SH-SY5Y (cell line): ENCODE measurements around the gene FAM89B.

Experiments
- GATA2 ChIP-seq: IDR thresholded peaks from 2 replicates; pipeline ENCODE4 v1.6.1; 2011; ENCODE audit warnings: mild to moderate bottlenecking, low read depth, low read length
- GATA3 ChIP-seq: IDR thresholded peaks from 2 replicates; pipeline ENCODE4 v1.6.1; 2011; ENCODE audit warnings: low read depth, mild to moderate bottlenecking, low read length, moderate library complexity

FAM89B gene

GRCh38 chr11:65574109-65574810, 1.9 kb downstream of the FAM89B start:
- no peak for TF ChIP-seq GATA2
- no peak for TF ChIP-seq GATA3

GRCh38 chr11:65574811-65575567, 2.7 kb downstream of the FAM89B start:
- TF ChIP-seq GATA2 (no peak), GATA3 (no peak)

- TF ChIP-seq GATA3 (no peak), GATA2 (no peak)
These were observed 3.4 kb downstream of the FAM89B start, which contains the start of gene EHBP1L1 for GRCh38 chr11:65575568-65576231. Gene EHBP1L1, plus strand, starts transcription at chr11:65576053. Its CDS starts 250 bp downstream, at chr11:65576303.

DNA sequence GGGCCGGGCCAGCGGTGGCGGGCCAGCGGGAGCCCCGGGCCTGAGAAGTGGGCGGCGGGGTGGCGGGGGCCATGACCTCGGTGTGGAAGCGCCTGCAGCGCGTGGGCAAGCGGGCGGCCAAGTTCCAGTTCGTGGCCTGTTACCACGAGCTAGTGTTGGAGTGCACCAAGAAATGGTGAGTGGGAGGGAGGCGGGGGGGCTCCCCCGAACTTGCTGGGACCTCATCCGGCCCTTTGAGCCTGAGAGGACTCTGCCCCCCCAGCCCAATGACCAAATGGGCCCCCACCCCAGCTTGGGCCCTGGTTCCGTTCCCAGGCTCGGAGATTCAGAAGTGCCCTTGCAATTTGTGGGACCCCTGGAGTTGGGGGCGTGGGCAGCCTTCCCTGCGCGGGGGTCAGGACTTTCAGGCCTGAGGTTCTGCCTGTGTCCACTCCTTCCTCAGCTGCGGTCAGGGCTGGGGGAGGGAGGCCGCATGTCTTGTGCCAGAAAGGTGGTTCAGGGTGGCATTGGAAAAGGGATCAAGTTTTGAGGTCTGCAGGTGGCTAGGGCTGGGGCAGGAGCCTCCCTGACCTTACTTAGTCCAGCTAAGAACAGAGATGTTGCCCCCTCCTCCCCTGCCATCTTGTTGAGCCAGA, 4.0 kb downstream of the FAM89B start:
- TF ChIP-seq GATA2: no peak
- no peak for TF ChIP-seq GATA3

- TF ChIP-seq GATA2 (no peak), GATA3 (no peak)
These were observed 4.8 kb downstream of the FAM89B start for GRCh38 chr11:65576867-65577755.

GRCh38 chr11:65577756-65578109, 5.4 kb downstream of the FAM89B start:
- TF ChIP-seq GATA2 (no peak), GATA3 (no peak)

DNA sequence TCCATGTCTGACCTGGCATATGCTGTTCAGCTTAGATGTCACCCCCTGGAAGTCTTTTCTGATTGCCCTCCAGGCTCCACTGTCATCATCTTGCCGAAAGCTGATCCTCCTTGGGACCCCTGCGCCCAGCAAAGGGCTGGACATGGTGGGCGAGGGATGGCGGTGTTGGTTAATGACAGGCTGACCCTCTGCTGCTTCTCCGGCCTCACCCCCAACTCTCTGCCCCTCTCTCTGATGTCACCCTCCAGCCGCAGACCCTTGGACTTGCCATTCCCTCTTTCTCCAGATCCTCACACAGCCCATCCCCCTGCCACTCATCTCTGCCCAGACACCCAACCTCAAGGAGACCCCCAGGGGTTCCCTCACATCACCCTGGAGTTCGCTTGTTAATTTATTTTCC, 5.8 kb downstream of the FAM89B start:
- TF ChIP-seq GATA2 (no peak), GATA3 (no peak)

DNA sequence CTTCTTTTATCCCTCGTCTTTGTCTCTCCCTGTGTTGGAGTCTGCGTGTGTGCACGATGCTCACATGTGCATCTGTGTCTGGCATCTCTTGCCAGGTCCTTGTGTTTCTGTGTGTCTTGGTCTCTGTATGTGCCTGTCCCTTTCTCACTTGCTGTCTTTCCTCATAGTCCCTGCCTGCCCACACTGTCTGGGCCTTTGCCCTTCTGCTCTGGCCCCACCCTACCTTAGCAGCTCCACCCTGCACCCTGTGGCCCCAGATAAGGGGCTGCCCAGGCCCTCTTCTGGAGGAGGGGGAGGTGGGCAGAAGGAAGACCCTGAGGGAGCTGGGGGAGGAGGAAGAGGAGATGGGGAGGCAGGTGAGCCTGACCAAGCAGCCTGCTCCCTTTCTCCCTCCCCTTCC, 6.3 kb downstream of the FAM89B start:
- no peak for TF ChIP-seq GATA2
- no peak for TF ChIP-seq GATA3

DNA sequence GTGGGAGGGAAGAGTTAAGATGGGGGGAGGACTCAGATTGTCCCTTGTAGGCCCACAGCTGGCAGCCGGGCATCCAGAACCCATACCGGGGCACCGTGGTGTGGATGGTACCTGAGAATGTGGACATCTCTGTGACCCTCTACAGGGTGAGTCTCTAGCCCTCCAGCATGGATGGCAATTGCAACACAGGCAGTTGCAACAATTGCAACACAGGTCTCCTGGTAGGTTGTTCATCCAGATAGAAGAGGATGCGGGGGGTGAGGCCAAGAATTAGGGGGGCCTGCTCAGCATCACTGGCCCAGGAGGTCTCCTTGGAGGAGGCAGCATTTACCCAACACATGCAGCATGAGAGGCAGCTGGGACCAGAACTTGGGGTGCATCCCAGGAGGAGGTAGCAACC, 7.0 kb downstream of the FAM89B start:
- no peak for TF ChIP-seq GATA3
- no peak for TF ChIP-seq GATA2

DNA sequence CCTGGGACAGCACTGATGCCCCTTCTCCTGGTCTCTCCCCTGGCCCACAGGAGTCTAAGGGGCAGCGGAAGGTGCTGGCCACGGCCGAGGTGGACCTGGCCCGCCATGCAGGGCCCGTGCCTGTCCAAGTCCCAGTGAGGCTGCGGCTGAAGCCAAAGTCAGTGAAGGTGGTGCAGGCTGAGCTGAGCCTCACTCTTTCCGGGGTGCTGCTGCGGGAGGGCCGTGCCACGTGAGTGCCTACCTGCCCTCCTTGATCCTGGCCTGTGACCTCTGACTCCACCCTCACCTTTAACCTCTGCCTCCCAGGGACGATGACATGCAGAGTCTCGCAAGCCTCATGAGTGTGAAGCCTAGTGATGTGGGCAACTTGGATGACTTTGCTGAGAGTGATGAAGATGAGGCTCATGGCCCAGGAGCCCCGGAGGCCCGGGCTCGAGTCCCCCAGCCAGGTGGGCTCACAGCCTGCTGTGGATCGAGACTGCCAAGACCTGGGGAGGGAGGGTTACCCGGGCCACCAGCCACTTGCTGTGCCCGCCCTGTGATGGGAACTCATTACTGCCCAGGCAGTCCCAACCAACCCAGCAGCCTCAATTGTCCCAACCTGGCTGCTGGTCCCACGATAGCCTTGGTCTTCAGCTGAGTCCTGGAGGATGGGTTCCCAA, 7.8 kb downstream of the FAM89B start:
- TF ChIP-seq GATA3: no peak
- no peak for TF ChIP-seq GATA2

DNA sequence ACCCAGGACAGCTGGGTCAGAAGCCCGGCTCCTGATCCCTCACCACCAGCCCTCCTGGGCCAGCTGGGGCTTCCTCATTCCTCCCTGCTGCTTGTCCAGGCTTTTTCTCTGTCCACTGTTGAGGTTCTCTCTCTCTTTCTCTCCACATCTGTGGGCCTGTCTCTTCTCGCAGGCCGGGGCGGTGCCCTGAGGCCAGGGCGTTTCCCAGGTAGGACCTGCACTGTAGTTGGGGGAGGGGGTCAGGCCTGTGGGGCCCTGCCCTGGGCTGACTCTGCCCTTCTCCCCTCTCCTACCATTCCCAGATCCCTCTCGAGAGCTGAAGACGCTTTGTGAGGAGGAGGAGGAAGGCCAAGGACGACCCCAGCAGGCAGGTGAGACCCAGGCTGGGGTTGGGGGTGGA, 8.4 kb downstream of the FAM89B start:
- no peak for TF ChIP-seq GATA3
- no peak for TF ChIP-seq GATA2

DNA sequence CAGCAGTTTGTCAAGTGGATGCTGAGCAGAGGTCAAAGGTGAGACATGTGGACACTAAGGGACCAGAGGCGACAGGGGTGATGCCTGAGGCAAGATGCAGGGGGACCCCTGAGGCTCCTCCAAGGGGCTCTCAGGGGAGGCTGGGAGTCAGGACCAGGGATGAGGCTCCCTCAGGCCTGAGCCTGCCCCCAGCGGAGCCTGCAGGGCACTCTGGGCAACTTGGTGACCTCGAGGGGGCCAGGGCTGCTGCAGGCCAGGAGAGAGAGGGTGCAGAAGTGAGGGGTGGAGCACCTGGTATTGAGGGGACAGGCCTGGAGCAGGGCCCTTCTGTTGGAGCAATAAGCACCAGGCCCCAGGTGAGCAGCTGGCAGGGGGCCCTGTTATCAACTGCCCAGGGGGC, 9.6 kb downstream of the FAM89B start:
- TF ChIP-seq GATA2: no peak
- TF ChIP-seq GATA3: no peak

- no peak for TF ChIP-seq GATA3
- TF ChIP-seq GATA2: no peak
These were observed 11.3 kb downstream of the FAM89B start for GRCh38 chr11:65583589-65583988.

GRCh38 chr11:65584106-65584505, 11.8 kb downstream of the FAM89B start:
- TF ChIP-seq GATA3: no peak
- no peak for TF ChIP-seq GATA2
